NCI-H2171 treated with DMSO at 0.1 percent for 48 hours (cell line): Measurements from ENCODE around the gene BAIAP2.
"Not testable (repeated sequence)": the region's sequence is repeated elsewhere in the genome, so short reads cannot be mapped to it uniquely, and the experiment has no call there.

Source experiments
- DNase-seq: peaks from one replicate; lab custom pipeline; 2025; lab: John Stamatoyannopoulos, UW

BAIAP2 gene

GRCh38 chr17:81025065-81025740, 9.7 kb upstream of the BAIAP2 start:
- DNase-seq = no peak

- DNase-seq = no peak
These were observed 9.2 kb upstream of the BAIAP2 start for GRCh38 chr17:81025741-81026129.

DNA sequence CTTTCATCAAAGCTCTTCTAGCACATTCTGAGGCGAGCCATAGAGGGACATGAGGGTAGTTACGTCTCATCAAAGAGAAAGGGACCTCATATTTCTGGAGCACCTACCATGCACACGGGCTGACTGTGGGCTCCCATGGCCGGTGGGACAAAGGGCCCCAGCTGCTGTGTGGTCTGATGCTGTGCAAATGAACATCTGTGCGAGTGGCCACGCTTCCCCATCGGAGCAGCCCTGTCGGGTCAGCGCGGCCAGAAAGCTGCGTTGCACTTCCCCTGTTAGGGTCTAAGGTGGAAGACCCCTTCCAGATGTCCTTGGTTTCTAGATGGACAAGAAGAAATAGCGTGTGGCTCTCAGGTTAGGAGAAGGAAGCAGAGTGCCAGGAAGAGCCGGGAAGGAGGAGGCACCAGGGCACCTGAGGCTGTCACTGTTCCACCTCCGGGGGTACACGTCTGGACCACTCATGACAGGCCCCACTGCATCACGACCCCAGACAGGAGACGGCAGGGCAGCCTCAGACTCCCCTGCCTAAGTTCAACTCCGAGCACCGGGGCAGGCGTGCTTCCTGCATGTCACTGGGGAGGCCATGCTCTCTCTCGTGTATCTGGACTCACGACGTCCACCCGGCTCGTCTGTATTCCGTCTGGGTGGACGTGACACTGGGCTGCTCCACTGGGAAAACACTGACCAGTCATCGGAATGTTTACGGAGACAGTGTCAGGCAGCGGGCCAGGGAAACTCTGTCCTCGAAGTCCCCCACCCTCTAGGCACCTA, 8.5 kb upstream of the BAIAP2 start:
- DNase-seq = no peak

DNA sequence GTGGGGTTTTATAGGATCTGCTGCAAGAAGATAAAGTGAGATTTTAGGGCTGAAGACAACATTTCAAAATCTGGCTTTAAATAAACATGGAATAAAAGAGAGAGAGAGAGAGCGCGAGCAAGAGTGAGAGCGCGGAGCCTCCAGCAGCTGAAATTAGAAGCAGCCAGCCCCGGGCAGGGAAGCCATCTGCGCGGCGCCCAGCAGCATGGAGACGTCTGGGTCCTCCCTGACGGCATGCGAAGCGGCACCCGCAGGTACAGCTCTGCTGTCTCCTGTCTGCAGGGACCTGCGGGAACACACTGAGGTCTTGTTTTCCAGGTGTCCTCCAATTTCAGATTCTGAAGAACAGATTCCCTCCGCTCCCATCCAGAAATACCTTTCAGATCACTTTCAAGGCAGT, 7.9 kb upstream of the BAIAP2 start:
- no peak for DNase-seq

- DNase-seq = no peak
These were observed 7.1 kb upstream of the BAIAP2 start for GRCh38 chr17:81027591-81028505.

DNA sequence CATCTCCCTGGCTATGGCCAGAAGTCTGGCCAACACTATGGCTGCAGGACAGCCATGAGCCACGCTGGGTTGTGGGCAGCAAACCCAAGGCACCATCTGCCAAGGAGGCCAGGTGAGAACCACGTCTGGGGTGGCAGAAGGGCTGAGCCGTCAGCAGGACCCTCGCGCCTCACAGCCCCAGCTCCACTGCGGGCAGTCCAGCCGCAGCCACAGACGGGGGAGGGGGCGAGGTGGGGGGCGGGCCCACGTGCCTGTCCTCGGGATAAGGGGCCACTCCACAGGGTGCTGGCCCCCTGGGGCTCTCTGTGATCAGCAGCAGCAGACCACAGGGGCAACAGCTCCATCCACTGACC, 6.5 kb upstream of the BAIAP2 start:
- no peak for DNase-seq

DNA sequence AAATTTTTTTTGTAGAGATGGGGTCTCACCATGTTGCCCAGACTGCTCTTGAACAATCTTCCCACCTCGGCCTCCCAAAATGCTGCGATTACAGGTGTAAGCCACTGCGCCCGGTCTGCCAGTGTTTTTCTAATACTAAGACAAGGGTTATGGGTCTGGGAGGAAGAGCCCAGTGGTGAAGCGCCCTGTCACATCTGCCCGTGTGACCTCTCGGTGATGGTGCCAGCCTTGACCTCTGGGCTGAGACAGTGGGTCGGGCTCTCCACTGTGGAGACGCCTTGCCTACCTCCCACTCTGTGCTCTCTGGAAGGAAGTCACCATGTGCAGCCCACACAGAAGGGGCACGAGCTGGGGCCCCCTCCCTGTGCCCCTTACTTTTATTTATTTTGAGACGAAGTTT, 5.1 kb upstream of the BAIAP2 start:
- DNase-seq = no peak

GRCh38 chr17:81030312-81030711, 4.6 kb upstream of the BAIAP2 start:
- not testable (repeated sequence) for DNase-seq

DNA sequence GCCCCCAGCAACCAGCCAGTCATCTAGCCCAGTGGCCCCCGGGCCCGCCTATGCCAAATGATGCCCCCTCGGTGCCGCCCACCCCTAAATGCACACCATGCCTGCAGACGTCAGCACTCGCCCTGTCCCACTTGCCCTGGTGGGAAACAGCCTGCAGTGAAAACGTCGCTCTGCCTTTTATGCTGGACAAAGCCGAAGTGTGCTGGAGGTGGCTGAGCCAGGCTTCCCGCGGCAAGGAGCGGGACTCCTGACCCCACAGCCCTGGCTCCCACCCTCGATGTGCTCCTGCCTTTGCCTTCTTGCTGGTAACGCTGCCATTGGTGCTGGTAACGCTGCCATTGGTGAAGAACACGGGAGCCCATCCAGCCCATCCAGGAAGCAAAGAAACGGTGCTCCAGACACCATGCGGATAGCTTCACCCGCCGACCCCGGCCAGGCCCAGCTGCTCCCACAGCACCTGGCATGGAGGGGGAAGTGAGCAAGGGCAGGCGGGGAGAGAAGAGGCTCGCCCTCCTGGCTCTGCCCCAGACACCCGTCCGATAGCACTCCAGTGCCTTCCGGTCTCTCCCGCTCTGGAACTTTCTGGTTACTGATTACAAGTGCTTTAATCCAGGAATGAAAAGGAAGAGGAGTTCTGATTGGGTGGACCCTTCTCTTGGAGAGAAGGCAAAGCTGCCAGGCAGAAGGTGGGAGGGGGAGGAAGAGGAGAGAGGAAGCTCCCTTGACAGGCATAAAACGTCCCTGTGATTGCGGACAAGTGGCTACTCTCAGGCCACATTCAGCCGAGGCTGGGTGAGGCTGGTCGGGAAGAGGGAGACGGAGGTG, 4.0 kb upstream of the BAIAP2 start:
- DNase-seq = peak; percentile 56

- DNase-seq = peak; percentile 73
These were observed 3.1 kb upstream of the BAIAP2 start for GRCh38 chr17:81031566-81032550.

GRCh38 chr17:81032641-81033480, 2.1 kb upstream of the BAIAP2 start:
- DNase-seq = peak; percentile 16

GRCh38 chr17:81033535-81034167, 1.3 kb upstream of the BAIAP2 start:
- no peak for DNase-seq

- no peak for DNase-seq
These were observed 678 bp upstream of the BAIAP2 start for GRCh38 chr17:81034168-81034777.

GRCh38 chr17:81035521-81036196, 708 bp downstream of the BAIAP2 start:
- no peak for DNase-seq

DNA sequence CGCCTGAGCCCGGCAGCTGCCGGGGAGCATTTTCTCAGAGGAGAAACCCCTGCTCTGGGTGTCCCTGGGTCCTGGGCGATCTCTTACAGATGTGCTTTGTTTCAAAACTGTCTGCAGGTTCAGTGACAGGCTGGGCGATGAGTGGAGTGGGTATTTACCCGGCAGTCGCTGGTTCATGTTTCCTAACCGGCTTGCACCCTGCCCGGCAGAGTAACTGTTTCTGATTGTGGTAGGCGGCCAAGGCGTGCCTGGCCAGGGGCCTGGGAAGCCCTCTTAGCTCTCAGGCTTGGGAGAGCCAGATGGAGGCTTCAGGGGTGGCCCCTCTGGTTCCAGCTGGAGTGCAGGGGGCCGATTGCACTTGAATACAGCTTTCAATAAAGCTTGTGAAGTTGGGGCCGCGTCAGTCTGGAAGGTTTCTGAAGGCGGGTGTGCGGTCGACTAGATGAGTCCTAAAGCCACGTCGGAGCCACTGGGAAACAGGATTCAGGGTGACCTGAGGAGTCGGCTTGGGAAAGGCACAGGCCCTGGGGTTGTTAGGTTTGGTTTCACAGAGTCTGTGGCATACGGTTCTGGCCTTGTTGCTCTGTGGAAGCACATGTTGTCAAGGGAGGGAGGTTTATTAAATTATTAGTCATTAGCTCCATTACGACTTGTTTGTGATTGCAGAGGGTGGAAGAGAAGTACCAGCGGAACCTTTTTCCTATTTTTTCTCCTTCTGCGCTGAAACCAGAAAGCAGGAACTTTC, 1.4 kb downstream of the BAIAP2 start:
- DNase-seq = peak; percentile 39

- DNase-seq = no peak
These were observed 2.3 kb downstream of the BAIAP2 start for GRCh38 chr17:81037026-81037797.
